Stimulated activated CD8-positive, alpha-beta memory T cell treated with anti-CD3 and anti-CD28 coated beads, Interleukin-12 subunit alpha, Interleukin-12 subunit beta, amount 100 ng/mL, for 1 hour (primary cell): ENCODE data around the gene BFSP2.
"Not testable (repeated sequence)": the region's sequence is repeated elsewhere in the genome, so short reads cannot be mapped to it uniquely, and the experiment has no call there.

Source experiments
- DNase-seq: peaks from one replicate; pipeline ENCODE4 v3.0.0-alpha.2; 2020; ENCODE audit warnings: low read depth

BFSP2 gene

GRCh38 chr3:133457465-133458067 is 57.7 kb downstream of the BFSP2 start:
- DNase-seq: no peak

GRCh38 chr3:133459400-133459799 is 59.5 kb downstream of the BFSP2 start:
- DNase-seq: no peak

GRCh38 chr3:133460809-133461208 is 61.0 kb downstream of the BFSP2 start:
- DNase-seq: no peak

- DNase-seq: no peak
These were observed 61.4 kb downstream of the BFSP2 start for GRCh38 chr3:133461291-133461690.

- DNase-seq: no peak
These were observed 63.5 kb downstream of the BFSP2 start for GRCh38 chr3:133463347-133463860.

GRCh38 chr3:133464573-133464972 is 64.7 kb downstream of the BFSP2 start:
- no peak for DNase-seq

DNA sequence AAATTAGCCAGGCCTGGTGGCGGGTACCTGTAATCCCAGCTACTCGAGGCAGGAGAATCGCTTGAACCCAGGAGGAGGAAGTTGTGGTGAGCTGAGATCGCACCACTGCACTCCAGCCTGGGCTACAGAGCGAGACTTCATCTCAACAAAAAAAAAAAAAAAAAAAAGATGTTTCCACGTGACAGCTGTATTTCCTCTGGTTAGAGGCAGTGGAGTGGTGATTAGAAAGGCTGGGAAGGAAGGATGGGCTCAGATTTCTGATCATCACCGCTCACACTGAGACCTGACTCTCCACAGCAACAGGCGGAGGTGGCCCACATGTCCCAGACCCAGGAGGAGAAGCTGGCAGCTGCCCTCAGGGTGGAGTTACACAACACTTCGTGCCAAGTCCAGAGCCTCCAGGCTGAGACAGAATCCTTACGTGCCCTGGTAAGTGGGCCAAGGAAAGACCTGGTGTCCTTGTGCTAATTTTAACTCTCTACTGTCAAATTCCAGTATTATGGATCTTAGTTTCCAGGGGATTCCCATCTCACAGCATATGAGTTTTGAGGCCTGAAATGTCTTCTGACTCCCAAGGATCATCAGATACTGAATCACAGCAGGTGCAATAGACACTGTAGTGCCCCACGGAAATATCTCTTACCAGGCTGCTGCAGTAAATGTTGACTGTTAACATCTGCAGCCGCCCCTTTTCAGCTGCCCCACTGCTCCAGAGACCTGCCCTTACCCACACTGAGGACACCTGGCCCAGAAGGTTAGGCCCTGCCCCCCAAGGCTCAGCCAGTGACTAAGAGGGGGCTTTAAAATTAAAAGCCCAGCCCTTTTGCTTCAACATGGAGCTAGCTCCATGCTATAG is 66.9 kb downstream of the BFSP2 start:
- no peak for DNase-seq

- no peak for DNase-seq
These were observed 67.9 kb downstream of the BFSP2 start for GRCh38 chr3:133467780-133468179.

- no peak for DNase-seq
These were observed 68.4 kb downstream of the BFSP2 start for GRCh38 chr3:133468251-133468721.

DNA sequence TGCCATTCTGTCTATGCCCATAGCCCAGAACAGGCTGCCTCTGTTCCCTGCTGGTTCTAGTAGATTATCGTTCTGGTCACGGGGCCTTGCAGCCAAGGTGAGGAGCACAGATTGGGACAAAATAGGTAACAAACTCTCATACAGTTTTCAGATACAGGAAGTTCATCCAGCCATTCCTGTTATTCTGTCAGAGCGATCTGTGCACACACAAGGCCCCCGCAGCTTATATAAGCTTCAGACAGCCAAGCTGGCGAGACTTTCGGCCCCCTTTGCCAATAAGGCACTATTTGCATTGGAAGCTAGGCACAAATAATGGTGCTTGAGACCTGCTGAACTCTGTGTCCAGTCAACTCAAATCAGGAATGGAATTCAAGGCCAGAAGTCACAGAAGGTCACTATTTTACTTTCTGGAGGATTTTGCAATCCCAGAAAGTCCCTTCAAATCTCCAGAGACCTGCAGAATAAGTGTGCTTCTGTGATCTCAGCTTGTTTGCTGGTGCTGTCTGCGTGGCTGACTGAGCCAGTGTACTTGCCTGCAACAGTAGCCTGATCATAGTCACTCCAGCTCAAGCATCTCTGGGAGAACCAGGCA is 69.4 kb downstream of the BFSP2 start:
- DNase-seq: no peak

GRCh38 chr3:133472242-133472641 is 72.4 kb downstream of the BFSP2 start:
- no peak for DNase-seq

GRCh38 chr3:133472889-133473288 is 73.0 kb downstream of the BFSP2 start:
- DNase-seq: no peak

GRCh38 chr3:133473472-133474191 is 73.8 kb downstream of the BFSP2 start:
- not testable (repeated sequence) for DNase-seq

- DNase-seq: no peak
These were observed 74.5 kb downstream of the BFSP2 start for GRCh38 chr3:133474251-133474801.

DNA sequence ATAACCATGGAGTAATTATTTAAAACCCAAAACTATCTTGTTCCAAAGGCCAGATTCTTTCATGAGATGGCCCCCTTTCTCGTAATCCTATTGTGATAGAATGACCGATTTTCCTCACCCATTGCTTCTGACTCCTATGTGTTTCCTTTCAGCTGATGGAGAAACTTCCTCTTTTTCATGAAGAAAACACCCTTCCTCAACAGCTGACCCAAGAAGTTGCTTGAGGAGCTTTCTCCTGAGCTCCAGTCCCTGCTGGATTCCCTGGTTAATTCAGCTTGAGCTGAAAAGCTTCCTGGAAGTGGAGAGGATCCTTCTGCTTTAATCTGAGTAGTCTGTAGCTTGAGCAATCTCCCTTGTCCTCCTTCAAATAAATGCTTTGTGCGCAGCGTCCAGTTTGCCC is 75.0 kb downstream of the BFSP2 start:
- no peak for DNase-seq

DNA sequence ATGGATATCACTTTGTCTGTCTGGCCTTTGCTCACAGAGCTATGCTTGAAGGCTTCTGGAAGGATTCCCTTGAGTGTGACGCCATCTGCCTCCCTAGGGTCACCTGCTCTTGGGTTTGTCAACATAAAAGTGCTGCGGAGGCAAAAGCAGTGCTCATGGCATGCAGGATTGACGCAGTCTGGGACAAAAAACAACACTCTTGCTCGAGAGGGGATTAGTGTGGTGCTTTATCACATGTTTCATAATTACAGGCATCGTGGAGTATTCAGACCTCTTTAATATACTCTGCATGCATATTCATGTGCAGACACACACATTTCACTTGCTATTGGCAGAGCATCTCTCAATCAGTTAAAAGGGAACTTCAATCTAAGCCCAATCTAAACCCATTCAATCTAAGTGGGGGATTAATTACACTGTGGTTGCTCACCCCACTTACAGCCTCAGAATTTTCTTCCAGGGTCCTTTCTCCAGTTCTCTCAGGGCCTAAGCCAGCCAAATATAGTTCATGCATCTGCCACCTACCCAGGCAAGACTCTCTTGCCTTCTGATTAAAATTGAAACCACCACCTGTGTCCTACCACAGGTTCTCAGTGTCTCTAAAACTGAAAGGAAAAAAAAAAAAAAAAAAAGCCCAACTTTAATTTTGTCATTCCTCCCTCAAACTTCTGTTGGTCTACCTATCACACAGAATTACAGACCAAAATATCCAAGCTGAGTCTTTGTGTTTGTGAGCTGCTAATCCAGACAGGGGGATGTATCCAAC is 75.6 kb downstream of the BFSP2 start:
- DNase-seq: no peak

DNA sequence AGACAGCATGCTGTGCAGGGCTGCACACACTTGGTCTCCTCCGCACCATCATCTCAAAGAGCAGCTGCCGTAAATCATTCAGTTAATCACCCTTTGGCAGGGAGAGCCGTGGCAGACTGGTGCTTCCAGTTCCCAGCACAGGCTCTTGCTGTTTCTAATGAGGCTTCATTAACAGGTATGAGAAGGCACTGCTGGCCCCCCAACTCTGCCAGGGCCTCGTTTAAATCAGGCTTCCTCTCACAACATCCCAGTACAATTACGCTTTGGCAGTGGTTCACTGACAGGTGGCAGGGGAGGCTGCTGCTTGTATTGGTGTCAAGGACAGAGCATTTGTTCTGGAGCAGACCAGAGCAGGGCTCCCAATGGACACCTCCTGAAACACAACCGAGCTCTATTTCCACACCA is 77.1 kb downstream of the BFSP2 start:
- DNase-seq: no peak

DNA sequence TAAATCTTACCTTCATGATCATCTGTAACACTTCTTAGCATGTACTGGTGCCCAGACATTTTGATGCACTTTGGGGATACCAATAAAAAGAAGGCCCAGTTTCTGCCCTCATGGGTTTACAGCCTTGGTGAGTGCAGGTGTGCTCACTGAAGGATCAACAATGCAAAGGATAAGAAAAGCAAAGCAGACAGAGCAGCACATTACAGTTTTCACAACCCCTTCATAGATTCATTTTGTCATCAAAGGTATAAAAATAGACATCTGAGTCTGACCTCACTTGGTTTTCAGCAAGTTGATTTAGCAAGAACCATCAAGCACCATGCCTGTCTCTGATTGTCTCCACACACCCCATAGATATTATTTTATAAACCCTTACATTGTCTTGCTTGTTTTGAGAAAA is 77.6 kb downstream of the BFSP2 start:
- DNase-seq: no peak

DNA sequence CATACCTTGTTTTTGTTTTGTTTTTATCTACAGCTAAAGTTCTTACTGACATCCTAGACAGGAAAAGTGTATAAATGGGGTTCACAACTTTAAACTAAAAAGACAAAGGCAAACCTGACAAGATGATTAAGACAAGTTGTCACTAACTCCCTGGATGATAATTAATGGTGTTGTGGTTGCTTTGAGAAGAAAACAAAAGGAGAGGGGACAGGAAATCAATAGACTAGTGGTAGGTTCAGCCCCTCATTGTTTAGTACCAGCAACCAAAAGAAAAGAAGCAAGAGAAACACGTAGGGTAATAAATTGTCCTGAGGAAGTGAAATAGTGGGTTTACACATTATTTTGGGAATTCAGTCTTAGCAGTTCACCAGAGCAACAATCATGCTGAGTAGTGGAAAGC is 78.8 kb downstream of the BFSP2 start:
- no peak for DNase-seq

DNA sequence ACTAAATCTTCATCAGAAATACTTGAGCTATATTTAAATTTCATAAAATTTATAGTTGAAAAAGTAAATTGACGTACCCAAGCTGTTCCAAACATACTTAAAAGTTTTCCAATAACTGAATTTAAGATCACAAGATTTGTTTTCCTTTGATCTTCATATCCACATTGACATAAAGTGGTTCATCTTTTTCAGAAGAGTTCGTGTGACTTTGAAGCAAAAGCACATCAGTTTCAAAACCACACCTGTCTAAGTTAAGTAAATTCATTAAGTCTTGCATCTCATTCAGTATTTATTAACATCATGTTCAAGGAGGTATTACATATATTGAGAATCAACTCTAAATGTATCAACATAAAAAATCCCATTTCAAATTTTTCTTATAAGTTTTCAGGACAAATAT is 79.5 kb downstream of the BFSP2 start:
- DNase-seq: no peak
